ENCODE results near the gene KRTAP5-4. TPM values are rescaled to one million over a fixed set of nuclear protein-coding genes. Genes with fewer than 3 reads are reported as not detected.

Gene KRTAP5-4
- total RNA-seq, 1 experiment from 2014 or later, result not detected

- Histone ChIP-seq H3K9me3 (ENCODE audit: control insufficient read depth, insufficient read depth, low read depth, low read length) (no peaks in the 10 kb centered on the region), H3K27ac (ENCODE audit: low read length) (no peak overlapping the region), H3K27me3 (ENCODE audit: control insufficient read depth, insufficient read depth, low read length) (peaks cover 3% of the 10 kb centered on the region), H3K36me3 (ENCODE audit: control insufficient read depth, insufficient read depth, low read length) (no peaks in the 10 kb centered on the region), H3K4me1 (ENCODE audit: control insufficient read depth, insufficient read depth, low read length) (peaks cover 5% of the 10 kb centered on the region; the same call in 1 of the 2 replicates), H3K4me3 (ENCODE audit: low read depth in 2 of 2, low read length in 2 of 2) (no peak overlapping the region)
- DNase-seq (ENCODE audit: low read depth, low spot score) (no peak), ATAC-seq (no peak)
- intact Hi-C loops (cut with micrococcal nuclease; ENCODE audit: unreplicated experiment) (no loop called here), in situ Hi-C loops (cut with HindIII; ENCODE audit: low pct_unique_long_range_greater_than_20kb, low sequenced_read_pairs) (loop anchor here (5.0 kb wide), 1 partner anchor 97 kb away; no protein-coding TSS in a partner anchor)
- CTCF ChIA-PET, result interaction anchor here (1.5 kb wide), 1 partner anchor 87 kb away, joined by 4 read pairs; no protein-coding TSS in a partner anchor
- POLR2A ChIA-PET, result no interaction called here
- no peak for TF ChIP-seq POLR2AphosphoS5 (IDR thresholded peaks at IDR 0.05; ENCODE audit: low read depth, low read length)
- TF ChIP-seq TCF7L2 (IDR thresholded peaks at IDR 0.05; ENCODE audit: low read depth, low read length), result no peak
- TF ChIP-seq, protein P1, sequence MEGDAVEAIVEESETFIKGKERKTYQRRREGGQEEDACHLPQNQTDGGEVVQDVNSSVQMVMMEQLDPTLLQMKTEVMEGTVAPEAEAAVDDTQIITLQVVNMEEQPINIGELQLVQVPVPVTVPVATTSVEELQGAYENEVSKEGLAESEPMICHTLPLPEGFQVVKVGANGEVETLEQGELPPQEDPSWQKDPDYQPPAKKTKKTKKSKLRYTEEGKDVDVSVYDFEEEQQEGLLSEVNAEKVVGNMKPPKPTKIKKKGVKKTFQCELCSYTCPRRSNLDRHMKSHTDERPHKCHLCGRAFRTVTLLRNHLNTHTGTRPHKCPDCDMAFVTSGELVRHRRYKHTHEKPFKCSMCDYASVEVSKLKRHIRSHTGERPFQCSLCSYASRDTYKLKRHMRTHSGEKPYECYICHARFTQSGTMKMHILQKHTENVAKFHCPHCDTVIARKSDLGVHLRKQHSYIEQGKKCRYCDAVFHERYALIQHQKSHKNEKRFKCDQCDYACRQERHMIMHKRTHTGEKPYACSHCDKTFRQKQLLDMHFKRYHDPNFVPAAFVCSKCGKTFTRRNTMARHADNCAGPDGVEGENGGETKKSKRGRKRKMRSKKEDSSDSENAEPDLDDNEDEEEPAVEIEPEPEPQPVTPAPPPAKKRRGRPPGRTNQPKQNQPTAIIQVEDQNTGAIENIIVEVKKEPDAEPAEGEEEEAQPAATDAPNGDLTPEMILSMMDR (IDR thresholded peaks at IDR 0.05), result no peak
- TF ChIP-seq SIN3A (IDR thresholded peaks at IDR 0.05; ENCODE audit: borderline replicate concordance, insufficient read depth, low read depth, low read length), result no peak
- TF ChIP-seq, protein P2, sequence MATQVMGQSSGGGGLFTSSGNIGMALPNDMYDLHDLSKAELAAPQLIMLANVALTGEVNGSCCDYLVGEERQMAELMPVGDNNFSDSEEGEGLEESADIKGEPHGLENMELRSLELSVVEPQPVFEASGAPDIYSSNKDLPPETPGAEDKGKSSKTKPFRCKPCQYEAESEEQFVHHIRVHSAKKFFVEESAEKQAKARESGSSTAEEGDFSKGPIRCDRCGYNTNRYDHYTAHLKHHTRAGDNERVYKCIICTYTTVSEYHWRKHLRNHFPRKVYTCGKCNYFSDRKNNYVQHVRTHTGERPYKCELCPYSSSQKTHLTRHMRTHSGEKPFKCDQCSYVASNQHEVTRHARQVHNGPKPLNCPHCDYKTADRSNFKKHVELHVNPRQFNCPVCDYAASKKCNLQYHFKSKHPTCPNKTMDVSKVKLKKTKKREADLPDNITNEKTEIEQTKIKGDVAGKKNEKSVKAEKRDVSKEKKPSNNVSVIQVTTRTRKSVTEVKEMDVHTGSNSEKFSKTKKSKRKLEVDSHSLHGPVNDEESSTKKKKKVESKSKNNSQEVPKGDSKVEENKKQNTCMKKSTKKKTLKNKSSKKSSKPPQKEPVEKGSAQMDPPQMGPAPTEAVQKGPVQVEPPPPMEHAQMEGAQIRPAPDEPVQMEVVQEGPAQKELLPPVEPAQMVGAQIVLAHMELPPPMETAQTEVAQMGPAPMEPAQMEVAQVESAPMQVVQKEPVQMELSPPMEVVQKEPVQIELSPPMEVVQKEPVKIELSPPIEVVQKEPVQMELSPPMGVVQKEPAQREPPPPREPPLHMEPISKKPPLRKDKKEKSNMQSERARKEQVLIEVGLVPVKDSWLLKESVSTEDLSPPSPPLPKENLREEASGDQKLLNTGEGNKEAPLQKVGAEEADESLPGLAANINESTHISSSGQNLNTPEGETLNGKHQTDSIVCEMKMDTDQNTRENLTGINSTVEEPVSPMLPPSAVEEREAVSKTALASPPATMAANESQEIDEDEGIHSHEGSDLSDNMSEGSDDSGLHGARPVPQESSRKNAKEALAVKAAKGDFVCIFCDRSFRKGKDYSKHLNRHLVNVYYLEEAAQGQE (IDR thresholded peaks at IDR 0.05; ENCODE audit: insufficient read depth in 1 of 2, low read depth in 2 of 2, low read length in 1 of 2), result no peak
- BruUV-seq (replicated peaks), result no TSS peak
Measured at GRCh38 chr11:1633864-1634263, 11.9 kb upstream of the KRTAP5-4 start.

DNA sequence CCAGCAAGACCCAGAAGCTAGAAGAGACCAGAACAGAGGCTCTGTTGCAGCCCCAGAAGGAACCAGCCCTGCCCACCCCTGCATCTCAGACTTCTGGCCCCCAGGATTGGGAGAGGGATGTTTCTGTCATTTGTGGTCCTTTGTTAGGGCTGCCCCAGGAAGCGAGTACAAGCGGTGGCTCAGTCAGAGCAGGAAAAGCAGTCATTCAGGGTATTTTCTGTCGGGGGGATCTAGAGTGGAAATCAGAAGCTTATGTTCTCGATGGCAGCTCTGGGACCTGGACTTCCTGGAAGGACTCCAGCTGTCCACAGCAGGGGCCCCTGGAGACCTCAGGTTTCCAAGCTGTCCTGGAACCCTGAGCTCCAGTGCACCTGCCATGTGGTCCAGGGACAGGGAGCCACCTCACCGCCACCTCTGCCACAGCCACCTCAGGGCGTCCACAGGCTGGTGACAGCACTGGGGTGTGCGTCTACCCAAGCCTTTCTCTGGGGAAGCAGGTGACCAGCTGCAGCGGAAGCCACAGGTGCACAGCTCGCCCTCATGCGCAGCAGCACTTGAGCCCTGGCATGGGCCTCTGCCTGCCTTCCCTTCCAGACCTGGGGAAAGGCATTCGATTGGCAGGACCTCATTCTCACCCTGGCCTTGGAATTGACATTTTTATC is 10.2 kb upstream of the KRTAP5-4 start:
- TF ChIP-seq POLR2AphosphoS5 (IDR thresholded peaks at IDR 0.05; ENCODE audit: low read depth, low read length), result no peak
- no peak for TF ChIP-seq TCF7L2 (IDR thresholded peaks at IDR 0.05; ENCODE audit: low read depth, low read length)
- no peak for TF ChIP-seq SIN3A (IDR thresholded peaks at IDR 0.05; ENCODE audit: borderline replicate concordance, insufficient read depth, low read depth, low read length)
- in situ Hi-C loops (cut with HindIII; ENCODE audit: low pct_unique_long_range_greater_than_20kb, low sequenced_read_pairs), result loop anchor here (5.0 kb wide), 1 partner anchor 95 kb away; no protein-coding TSS in a partner anchor
- CTCF ChIA-PET, result interaction anchor here (0.5 to 1.5 kb wide), 4 partner anchors 9 to 431 kb away, joined by 3 to 4 read pairs (median 3); no protein-coding TSS in a partner anchor
- Histone ChIP-seq H3K27me3 (ENCODE audit: control insufficient read depth, insufficient read depth, low read length) (peaks cover 9% of the 10 kb centered on the region), H3K27ac (ENCODE audit: low read length) (no peak overlapping the region), H3K36me3 (ENCODE audit: control insufficient read depth, insufficient read depth, low read length) (no peaks in the 10 kb centered on the region), H3K4me1 (ENCODE audit: control insufficient read depth, insufficient read depth, low read length) (peaks cover 10% of the 10 kb centered on the region; the same call in 1 of the 2 replicates), H3K9me3 (ENCODE audit: control insufficient read depth, insufficient read depth, low read depth, low read length) (no peaks in the 10 kb centered on the region), H3K4me3 (ENCODE audit: low read depth in 2 of 2, low read length in 2 of 2) (no peak overlapping the region)
- DNase-seq (ENCODE audit: low read depth, low spot score) (no peak), ATAC-seq (no peak)
- intact Hi-C loops (cut with micrococcal nuclease; ENCODE audit: unreplicated experiment), result no loop called here
- BruUV-seq (replicated peaks), result no TSS peak
- POLR2A ChIA-PET, result no interaction called here
